Activated naive CD8-positive, alpha-beta T cell treated with anti-CD3 and anti-CD28 coated beads for 36 hours (primary cell): ENCODE data around the gene RELN. TPM values are rescaled to one million over a fixed set of nuclear protein-coding genes. Genes with fewer than 3 reads are reported as not detected.

ENCODE experiments used
- DNase-seq: peaks from one replicate; pipeline ENCODE4 v3.0.0; 2021
- H3K27ac Mint-ChIP-seq: one replicate; pipeline ENCODE4 v1.8.0; 2022; ENCODE audit warnings: mild to moderate bottlenecking, moderate library complexity, mixed read lengths
- H3K27me3 Mint-ChIP-seq: one replicate; pipeline ENCODE4 v1.8.0; 2022; ENCODE audit warnings: mild to moderate bottlenecking, mixed read lengths
- H3K36me3 Mint-ChIP-seq: one replicate; pipeline ENCODE4 v1.8.0; 2021; ENCODE audit warnings: mild to moderate bottlenecking, mixed read lengths
- H3K4me1 Mint-ChIP-seq: one replicate; pipeline ENCODE4 v1.8.0; 2021; ENCODE audit warnings: mixed read lengths
- H3K4me3 Mint-ChIP-seq: one replicate; pipeline ENCODE4 v1.8.0; 2022; ENCODE audit warnings: mild to moderate bottlenecking, moderate library complexity, mixed read lengths
- H3K9me3 Mint-ChIP-seq: one replicate; pipeline ENCODE4 v1.8.0; 2022; ENCODE audit warnings: mixed read lengths
- total RNA-seq, 2 experiments: library from RNA; stranded (reverse); gene quantifications; one replicate each; pipeline ENCODE4 v1.2.3, GENCODE V29; 2021

Gene RELN
- total RNA-seq, 2 experiments from 2014 or later: not detected

DNA sequence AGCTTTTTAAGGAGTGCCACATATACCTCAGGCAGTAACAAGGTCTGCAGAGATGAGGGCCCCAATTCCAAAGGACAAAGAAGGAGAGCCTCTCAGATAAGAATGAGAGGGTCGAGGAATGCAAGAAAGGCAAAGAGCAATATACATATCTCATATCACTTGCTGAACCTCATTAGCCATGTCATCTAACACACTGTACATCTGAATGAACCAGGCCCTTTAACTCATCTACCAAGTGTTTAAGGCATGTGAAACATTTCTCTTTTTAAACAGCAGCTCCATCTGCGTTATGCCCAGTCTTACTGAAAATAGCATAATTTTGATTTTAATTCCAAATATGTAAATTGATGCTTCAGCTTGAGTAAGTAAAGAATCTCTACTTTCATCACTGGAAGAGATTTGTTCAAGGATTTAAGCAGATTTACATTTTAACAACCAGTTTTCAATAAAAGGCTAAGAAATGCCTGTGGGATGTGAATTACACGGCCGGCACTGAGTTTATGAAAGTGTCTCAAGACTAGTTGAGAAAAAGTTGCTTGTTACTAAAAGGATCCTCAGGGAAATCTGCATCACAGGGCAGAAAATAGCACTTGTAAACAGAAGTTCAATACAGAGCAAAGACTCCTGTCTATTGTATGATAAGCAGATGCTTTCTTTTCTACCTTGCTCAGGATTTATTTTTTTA, 419.7 kb downstream of the RELN start:
- H3K9me3 Mint-ChIP-seq: no peaks in the 10 kb centered on the region
- H3K27ac Mint-ChIP-seq: no peak overlapping the region
- DNase-seq: no peak
- H3K4me3 Mint-ChIP-seq: no peak overlapping the region
- no peaks in the 10 kb centered on the region for H3K36me3 Mint-ChIP-seq
- no peaks in the 10 kb centered on the region for H3K4me1 Mint-ChIP-seq
- peaks cover 7% of the 10 kb centered on the region for H3K27me3 Mint-ChIP-seq

DNA sequence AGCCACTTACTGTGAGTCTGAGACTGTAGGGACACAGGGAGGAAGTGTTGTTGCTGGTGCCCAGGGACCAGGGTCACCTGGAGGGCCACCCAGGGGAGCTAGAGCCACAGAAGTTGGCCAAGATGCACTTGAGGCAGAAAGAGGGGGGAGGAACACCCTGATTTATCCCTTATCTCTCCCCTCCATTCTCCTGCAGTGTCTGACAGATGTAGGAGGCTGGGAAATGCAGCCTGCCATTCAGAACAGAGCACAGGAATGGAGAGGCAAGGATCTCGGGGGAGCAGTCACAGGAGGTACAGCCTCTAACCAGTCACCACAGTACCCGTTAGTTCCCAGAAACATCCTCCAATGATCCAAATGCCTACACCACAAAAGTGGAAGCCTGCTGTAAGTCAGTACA, 425.0 kb downstream of the RELN start:
- DNase-seq: no peak
- Mint-ChIP-seq H3K36me3 (no peaks in the 10 kb centered on the region), H3K4me1 (no peaks in the 10 kb centered on the region), H3K27ac (no peak overlapping the region), H3K4me3 (no peak overlapping the region), H3K27me3 (peaks cover 7% of the 10 kb centered on the region), H3K9me3 (no peaks in the 10 kb centered on the region)

DNA sequence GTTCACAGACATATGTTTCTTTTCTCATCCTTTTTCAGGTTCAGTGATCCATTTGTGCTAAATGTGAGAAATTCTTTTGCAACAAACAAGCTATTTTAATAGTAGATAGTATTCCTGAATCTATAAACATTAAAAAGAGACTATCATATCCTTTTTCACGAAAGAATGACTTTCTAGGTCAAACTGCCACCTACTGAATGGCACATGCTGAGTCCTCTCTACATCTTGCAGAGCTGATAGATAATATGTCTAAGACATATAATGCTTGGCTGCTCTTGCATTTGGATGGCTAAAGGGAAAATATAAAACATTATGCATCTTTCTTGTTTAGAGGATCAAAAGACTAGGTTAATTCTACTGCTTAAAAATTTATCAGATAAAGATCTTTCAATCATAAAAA, 429.3 kb downstream of the RELN start:
- Mint-ChIP-seq H3K4me1 (no peaks in the 10 kb centered on the region), H3K27me3 (no peaks in the 10 kb centered on the region), H3K4me3 (no peak overlapping the region), H3K9me3 (no peaks in the 10 kb centered on the region), H3K36me3 (no peaks in the 10 kb centered on the region), H3K27ac (no peak overlapping the region)
- DNase-seq: no peak

DNA sequence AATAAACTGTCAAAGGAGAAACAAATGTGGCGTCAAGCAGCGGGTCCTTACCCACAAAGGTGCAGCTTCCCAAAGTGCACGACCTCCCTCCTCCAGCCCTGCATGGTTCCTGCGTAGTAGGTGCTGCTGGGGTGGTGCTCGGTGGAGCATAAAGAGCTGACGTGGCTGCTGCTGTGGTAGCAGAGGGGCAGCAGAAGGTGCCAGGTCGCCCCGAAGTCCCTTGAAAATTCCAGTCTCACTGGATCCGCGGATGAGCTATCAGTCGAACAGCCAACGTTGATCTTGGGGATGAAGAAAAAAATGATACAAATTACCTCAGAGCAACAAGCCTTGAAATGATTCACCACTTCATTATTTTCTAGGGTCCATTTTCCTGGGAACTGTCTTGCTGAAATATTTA, 438.4 kb downstream of the RELN start:
- no peaks in the 10 kb centered on the region for H3K36me3 Mint-ChIP-seq
- DNase-seq: no peak

DNA sequence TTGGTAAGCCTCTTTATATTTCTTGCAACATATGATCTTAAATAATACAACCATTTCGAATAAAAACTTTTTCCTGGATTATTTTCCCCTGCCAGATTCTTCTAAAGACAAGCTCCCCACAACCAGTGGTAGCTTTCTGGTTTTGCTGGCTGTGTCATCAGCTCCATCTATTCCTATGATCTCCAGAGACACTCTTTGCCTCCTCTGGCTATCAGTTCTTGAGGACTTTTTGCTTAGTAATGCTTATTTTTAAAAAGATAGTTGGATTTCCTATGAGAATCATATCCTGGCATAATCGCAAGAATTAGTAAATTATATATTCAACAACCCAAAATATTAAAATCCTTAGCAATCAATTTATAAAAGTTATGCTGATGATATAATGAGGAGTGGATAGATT, 439.7 kb downstream of the RELN start:
- H3K4me3 Mint-ChIP-seq: no peak overlapping the region
- no peaks in the 10 kb centered on the region for H3K9me3 Mint-ChIP-seq
- H3K36me3 Mint-ChIP-seq: no peaks in the 10 kb centered on the region
- no peak for DNase-seq
- no peaks in the 10 kb centered on the region for H3K4me1 Mint-ChIP-seq
- no peak overlapping the region for H3K27ac Mint-ChIP-seq
- peaks cover 32% of the 10 kb centered on the region for H3K27me3 Mint-ChIP-seq

More for the DNA sequence above, 438.4 kb downstream of the RELN start:
- Mint-ChIP-seq H3K27me3 (peaks cover 26% of the 10 kb centered on the region), H3K4me3 (no peak overlapping the region), H3K27ac (peak overlapping the region; percentile 62), H3K9me3 (no peaks in the 10 kb centered on the region), H3K4me1 (no peaks in the 10 kb centered on the region)

DNA sequence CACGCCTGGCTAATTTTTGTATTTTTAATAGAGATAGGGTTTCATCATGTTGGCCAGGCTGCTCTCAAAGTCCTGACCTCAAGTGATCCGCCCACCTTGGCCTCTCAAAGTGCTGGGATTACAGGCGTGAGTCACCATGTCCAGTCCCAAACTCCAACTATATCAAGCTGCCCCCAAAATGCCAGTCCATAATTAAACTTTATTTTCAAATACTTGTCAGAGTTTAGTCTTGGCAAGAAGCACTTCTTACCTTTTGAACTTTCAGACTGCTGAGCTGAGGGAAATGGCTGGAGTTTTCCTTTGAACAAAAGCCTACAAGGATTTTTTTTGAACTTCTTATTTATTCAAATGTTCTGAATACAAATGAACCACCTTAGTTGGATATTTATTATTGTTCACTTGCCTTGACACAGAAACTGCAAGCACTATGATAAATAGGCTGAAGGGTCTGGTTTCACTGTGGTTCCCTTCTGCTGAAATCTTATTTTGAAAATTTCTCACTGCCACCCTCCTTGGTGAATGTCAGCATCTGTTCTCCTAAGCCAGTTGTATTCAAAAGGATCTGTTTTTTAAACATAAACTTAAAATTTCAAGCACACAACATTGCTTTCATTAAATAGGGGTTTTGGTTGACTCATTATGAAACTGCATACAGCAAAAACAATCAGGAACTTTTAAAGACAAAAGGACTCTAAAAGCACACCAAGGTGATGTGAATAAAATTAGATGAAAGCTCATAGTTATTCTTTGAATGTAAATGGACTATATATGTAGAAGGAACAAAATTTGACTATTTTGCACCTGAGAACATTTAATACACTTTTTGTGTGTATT, 441.8 kb downstream of the RELN start:
- Mint-ChIP-seq H3K9me3 (no peaks in the 10 kb centered on the region), H3K4me3 (no peak overlapping the region), H3K27ac (no peak overlapping the region)

DNA sequence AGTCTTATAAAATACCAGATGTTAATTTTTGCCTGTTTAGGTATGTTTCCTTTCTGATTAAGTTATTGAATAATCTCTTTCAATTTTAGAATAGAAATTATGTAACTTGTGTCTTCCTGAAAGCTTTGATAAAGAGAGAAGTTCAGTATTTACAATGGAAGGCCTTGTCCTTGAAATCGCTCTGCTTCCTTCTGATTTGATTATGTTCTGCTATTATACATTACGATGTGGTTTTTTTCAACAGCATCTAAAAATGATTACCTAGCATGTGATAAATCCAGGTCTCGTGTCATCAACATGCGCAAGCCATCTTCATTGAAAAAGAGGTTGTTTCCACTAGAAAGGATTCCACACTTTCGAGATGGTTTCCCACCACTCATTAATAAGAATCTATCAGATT, 447.0 kb downstream of the RELN start:
- Mint-ChIP-seq H3K4me3 (no peak overlapping the region), H3K36me3 (no peaks in the 10 kb centered on the region), H3K27me3 (peaks cover 20% of the 10 kb centered on the region), H3K4me1 (no peaks in the 10 kb centered on the region), H3K9me3 (no peaks in the 10 kb centered on the region), H3K27ac (no peak overlapping the region)
- no peak for DNase-seq

More for the DNA sequence above, 441.8 kb downstream of the RELN start:
- Mint-ChIP-seq H3K36me3 (no peaks in the 10 kb centered on the region), H3K27me3 (peaks cover 32% of the 10 kb centered on the region), H3K4me1 (no peaks in the 10 kb centered on the region)
- DNase-seq: no peak

DNA sequence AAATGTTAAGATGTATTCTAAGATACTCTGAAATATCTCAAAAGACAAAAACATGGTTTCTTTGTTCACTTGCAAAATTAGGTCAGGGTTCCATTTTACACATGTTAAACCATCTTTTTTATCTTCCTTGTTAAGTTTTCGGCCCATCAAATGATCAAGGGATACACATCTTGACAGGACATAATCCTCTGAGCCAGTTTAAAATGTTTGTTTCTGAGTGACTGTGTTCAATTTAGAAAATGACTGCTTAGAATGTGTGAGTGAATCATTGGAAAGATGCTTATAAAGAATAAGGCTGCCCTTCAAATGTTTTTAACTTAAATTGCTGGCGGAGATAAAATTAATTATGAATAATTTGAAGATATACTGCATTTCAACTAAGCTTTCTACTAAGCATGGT, 447.5 kb downstream of the RELN start:
- Mint-ChIP-seq H3K27ac (no peak overlapping the region), H3K4me1 (no peaks in the 10 kb centered on the region), H3K4me3 (no peak overlapping the region), H3K9me3 (no peaks in the 10 kb centered on the region), H3K27me3 (peaks cover 20% of the 10 kb centered on the region), H3K36me3 (no peaks in the 10 kb centered on the region)
- DNase-seq: no peak

DNA sequence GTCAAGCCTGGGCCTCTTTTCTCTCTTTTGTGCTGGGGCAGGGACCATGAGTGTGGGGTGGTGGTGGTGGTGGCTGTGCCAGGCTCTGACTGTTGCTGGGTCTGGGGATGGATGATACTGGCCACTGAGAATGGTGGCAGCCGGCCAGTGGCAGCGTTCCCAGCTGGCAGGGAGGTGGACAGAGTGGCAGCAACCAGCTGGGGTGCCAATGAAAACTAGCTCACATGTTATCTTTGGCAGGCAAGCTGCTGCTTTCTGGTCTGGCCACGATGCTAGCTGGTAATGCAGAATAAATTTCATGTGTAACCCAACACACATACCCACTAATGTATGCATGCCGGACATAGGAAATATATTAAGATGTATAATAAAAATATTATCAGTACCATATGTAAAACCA, 448.4 kb downstream of the RELN start:
- Mint-ChIP-seq H3K4me1 (no peaks in the 10 kb centered on the region), H3K27me3 (peaks cover 14% of the 10 kb centered on the region), H3K9me3 (no peaks in the 10 kb centered on the region), H3K27ac (no peak overlapping the region), H3K4me3 (no peak overlapping the region), H3K36me3 (no peaks in the 10 kb centered on the region)
- DNase-seq: no peak

DNA sequence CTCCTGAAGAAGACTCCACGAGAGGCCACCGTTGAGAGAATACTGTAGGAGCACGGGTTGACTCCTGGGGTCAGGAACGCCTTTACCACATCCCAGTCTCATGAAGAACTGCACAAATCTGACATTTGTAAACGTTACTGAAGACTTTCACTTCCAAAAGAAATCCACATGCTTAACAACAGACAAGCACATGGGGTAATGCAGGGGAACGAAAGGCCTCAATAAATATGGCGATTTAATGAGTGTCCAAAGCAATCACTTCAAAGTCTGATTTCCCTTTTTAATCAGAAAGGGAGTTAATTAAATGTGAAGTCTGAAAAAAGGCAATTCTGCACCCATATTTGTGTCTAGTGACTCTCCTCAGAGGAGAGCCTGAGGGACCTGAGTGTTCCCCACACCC, 449.1 kb downstream of the RELN start:
- Mint-ChIP-seq H3K27ac (no peak overlapping the region), H3K4me3 (no peak overlapping the region), H3K4me1 (no peaks in the 10 kb centered on the region), H3K9me3 (no peaks in the 10 kb centered on the region), H3K27me3 (peaks cover 8% of the 10 kb centered on the region), H3K36me3 (no peaks in the 10 kb centered on the region)
- DNase-seq: no peak

DNA sequence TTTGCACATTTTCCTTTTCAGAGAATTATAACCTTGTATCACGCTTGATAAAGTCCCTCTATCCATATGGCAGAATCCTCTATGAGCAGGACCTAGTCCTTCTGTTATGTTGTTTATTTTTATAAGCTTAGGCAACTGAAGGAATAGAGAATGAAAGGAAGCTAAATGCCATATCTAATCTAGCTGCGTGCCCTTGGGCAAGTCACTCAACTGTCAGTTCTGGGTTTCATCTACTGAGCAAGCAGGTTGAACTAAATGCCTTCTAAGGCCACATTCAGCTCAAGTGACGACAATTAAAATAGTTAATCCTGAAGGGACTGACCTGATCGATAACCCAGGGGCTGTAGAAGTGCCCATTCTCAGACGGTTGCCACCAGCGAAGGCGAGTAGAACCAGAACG, 449.6 kb downstream of the RELN start:
- Mint-ChIP-seq H3K9me3 (no peaks in the 10 kb centered on the region), H3K4me3 (no peak overlapping the region), H3K4me1 (no peaks in the 10 kb centered on the region), H3K36me3 (no peaks in the 10 kb centered on the region), H3K27ac (no peak overlapping the region), H3K27me3 (peaks cover 8% of the 10 kb centered on the region)
- no peak for DNase-seq

DNA sequence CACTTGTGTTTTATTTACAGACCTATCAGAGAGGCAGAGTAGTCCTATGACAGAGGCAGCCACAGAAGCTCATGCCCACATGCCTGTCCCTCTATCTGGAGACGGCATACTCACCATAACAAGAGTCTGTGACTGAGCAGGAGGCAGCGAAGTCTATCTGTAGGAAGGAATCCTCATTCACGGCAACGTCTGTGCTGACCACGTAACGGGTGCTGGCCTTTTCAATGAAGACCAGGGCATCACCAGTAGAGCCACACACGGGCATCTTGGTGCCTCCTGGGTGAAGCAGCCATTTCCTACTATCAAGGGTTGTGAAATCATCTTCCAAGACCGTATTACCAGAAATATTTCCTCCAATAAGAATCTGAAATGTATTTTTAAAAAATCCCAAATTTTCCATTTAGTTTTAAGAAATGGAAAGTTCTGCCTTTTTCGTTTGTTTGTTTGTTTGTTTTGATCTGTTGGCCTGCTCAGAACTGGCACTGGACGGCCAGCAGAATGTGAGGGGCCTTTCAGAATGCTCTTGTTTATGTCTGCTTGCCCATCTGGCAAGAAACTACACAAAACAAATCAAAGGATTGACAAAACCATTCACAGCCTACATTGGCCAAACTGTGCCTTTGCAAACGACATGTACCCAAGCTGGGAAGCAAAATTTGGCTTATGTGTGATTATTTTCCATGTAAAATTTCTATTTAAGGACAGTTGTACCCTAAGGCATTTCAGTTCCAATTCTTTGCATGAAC, 450.3 kb downstream of the RELN start:
- Mint-ChIP-seq H3K36me3 (no peaks in the 10 kb centered on the region), H3K4me1 (no peaks in the 10 kb centered on the region), H3K27ac (no peak overlapping the region), H3K9me3 (no peaks in the 10 kb centered on the region), H3K27me3 (peaks cover 8% of the 10 kb centered on the region), H3K4me3 (no peak overlapping the region)
- DNase-seq: no peak

DNA sequence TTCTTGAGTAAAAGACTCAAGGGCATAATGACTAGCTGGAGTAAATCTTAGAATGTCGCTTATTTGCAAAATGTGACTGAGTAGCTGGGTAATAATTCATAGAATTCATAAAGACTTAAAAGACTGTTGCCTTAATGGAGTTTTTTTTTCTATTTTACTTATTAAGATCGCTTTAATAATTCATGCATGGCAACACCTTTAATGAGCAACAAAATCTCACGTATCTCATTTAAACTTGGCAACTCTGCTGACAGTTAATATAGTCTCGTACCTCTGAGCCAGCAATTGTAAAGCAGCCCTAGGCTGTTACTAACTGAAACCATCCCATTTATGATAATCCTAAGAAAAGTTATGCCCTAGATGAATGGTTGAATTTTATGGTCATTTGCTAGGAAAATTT, 455.7 kb downstream of the RELN start:
- Mint-ChIP-seq H3K27ac (no peak overlapping the region), H3K27me3 (peaks cover 17% of the 10 kb centered on the region), H3K36me3 (no peaks in the 10 kb centered on the region), H3K4me3 (no peak overlapping the region), H3K4me1 (no peaks in the 10 kb centered on the region), H3K9me3 (no peaks in the 10 kb centered on the region)
- no peak for DNase-seq

DNA sequence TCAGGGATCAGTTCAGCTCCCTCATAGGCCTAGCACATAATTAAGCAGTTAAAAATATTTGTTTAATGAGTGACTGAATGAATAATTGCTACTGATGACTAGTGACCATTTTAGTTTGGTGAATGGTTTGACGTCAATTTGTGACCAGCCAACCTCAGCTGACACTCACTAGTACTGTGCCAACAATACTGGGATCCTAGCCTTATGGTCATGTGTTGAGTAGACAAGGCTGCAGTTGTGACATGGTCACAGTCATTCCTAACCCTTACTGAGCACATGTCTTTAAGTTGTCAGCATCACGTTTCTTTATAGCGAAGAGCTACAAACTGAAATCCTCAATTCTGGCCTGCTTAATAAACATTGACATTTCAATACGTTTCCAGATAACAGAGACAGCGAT, 456.5 kb downstream of the RELN start:
- Mint-ChIP-seq H3K9me3 (no peaks in the 10 kb centered on the region), H3K27ac (no peak overlapping the region), H3K36me3 (no peaks in the 10 kb centered on the region), H3K27me3 (peaks cover 15% of the 10 kb centered on the region), H3K4me3 (no peak overlapping the region), H3K4me1 (no peaks in the 10 kb centered on the region)
- DNase-seq: no peak

DNA sequence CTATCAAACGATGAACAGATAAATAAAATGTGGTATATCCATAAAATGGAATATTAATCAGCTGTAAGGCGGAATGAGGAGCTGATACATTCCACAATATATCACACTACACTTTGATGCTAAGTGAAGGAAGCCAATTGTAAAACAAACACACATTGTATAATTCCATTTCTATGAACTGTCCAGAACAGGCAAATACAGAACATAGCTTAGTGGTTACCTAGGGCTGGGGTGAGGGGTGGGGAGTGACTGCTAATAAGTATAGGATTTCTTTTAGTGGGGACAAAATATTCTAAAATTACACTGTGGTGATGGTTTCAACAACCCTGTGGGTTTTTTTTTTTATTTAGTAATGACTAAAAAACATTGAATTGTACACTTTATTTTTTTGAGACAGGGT, 461.3 kb downstream of the RELN start:
- no peaks in the 10 kb centered on the region for H3K36me3 Mint-ChIP-seq
- H3K4me1 Mint-ChIP-seq: no peaks in the 10 kb centered on the region
- H3K9me3 Mint-ChIP-seq: no peaks in the 10 kb centered on the region
- no peak overlapping the region for H3K27ac Mint-ChIP-seq
- DNase-seq: no peak
- H3K4me3 Mint-ChIP-seq: no peak overlapping the region
- peaks cover 12% of the 10 kb centered on the region for H3K27me3 Mint-ChIP-seq
